Kidney (tissue), 14 donors: Measurements from ENCODE around the gene PDE1C. TPM values are rescaled to one million over a fixed set of nuclear protein-coding genes. Genes with fewer than 3 reads are reported as not detected.

Experiments
- DNase-seq, 5 donors: peaks; one replicate each; pipeline ENCODE4 v3.0.0-alpha.2; 2013 to 2020
- FAIRE-seq: peaks from 2 replicates; lab custom pipeline; 2012; peaks lifted over from hg19 to GRCh38; lab: Jason Lieb, UNC
- H3K27ac ChIP-seq, 2 donors: one replicate each; pipeline ENCODE4 v1.7.0; 2013; ENCODE audit warnings: low read depth in 2 of 2, low read length in 2 of 2, inconsistent platforms in 1 of 2
- H3K27me3 ChIP-seq: one replicate; pipeline ENCODE4 v1.7.1; 2013; ENCODE audit warnings: low read length, inconsistent platforms; ENCODE audit not compliant: control insufficient read depth, insufficient read depth
- H3K36me3 ChIP-seq, 3 donors: one replicate each; pipeline versions ENCODE4 v1.7.0 to v1.7.1; 2013; ENCODE audit warnings: low read length in 3 of 3, control low read depth in 1 of 3, inconsistent platforms in 1 of 3; ENCODE audit not compliant: insufficient read depth in 3 of 3, control insufficient read depth in 2 of 3
- H3K4me1 ChIP-seq, 3 donors: one replicate each; pipeline versions ENCODE4 v1.7.0 to v1.7.1; 2013; ENCODE audit warnings: low read length in 3 of 3, inconsistent platforms in 1 of 3, low read depth in 1 of 3; ENCODE audit not compliant: control insufficient read depth in 2 of 3, insufficient read depth in 2 of 3
- H3K4me3 ChIP-seq, 3 donors: one replicate each; pipeline versions ENCODE4 v1.7.0 to v1.8.1; 2013; ENCODE audit warnings: low read length in 3 of 3, control low read depth in 1 of 3, inconsistent platforms in 1 of 3
- H3K9ac ChIP-seq, 3 donors: one replicate each; pipeline versions ENCODE4 v1.7.0 to v1.7.1; 2013; ENCODE audit warnings: low read length in 3 of 3, control low read depth in 1 of 3, inconsistent platforms in 1 of 3
- H3K9me3 ChIP-seq, 3 donors: one replicate each; pipeline versions ENCODE4 v1.7.0 to v1.7.1; 2013; ENCODE audit warnings: low read length in 3 of 3, control low read depth in 1 of 3, inconsistent platforms in 1 of 3; ENCODE audit not compliant: control insufficient read depth in 2 of 3, insufficient read depth in 1 of 3
- CTCF ChIP-seq: IDR thresholded peaks from 3 replicates; pipeline ENCODE4 v1.5.1; 2012; ENCODE audit warnings: mild to moderate bottlenecking, moderate library complexity, borderline replicate concordance; ENCODE audit not compliant: insufficient read depth; ENCODE audit errors: extremely low read depth
- intact Hi-C: fragments of 100-400 bp; cut with DNase I; formaldehyde crosslinking; loops from one replicate; pipeline ENCODE4 v1.11.1; 2022
- polyA plus RNA-seq: library from polyadenylated mRNA; stranded (reverse); fragments of 350-450 nt; fragmentation: Illumina TruSeq; extraction: RNeasy Lipid Tissue Mini Kit (QIAGEN cat#74804); gene quantifications from one replicate; pipeline ENCODE4 v1.2.3, GENCODE V29; 2014; ENCODE audit warnings: low read depth, low replicate concordance; ENCODE audit not compliant: insufficient read depth
- total RNA-seq: library from RNA; stranded (reverse); fragmentation: NEBNext Ultra II Directional; extraction: Animal tissue kit (Norgen Biotek cat#: 25700); gene quantifications from one replicate; pipeline ENCODE4 v1.2.1, GENCODE V29; 2021
- donor health status: control.
- donor health status: control.
- donor health status: control.
- donor health status: control.
- donor health status: control.
- donor health status: DM: yes; HTN: yes; CAD: no.
- donor health status: Normal renal cell carcinoma (clear cell type).

The PDE1C gene
- total and polyA plus RNA-seq, 2 donors from 2014 or later = 3.3 to 5.5 TPM

DNA sequence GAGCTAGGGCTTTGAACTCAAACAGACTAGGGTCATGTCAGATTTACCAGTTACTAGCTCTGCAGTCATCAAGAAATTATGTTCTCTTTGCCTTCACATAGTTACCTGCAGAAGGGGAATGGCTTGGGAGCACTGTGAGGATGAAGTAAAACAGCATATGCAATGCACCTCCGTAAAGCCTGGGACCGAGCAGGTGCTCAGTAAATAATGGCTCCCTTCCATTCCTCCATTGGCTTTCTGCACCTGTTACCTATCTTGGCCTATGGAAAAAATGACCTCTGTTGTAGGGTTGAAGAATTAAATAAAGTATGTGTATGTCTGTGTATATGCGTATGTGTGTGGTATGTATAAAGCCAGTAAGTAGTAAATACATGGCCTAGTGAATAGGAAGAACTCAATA lies 78.8 kb downstream of the PDE1C start:
- Histone ChIP-seq H3K4me1 (no peaks in the 10 kb centered on the region), H3K27me3 (no peaks in the 10 kb centered on the region), H3K36me3 (no peaks in the 10 kb centered on the region), H3K27ac (no peak overlapping the region), H3K9me3 (no peaks in the 10 kb centered on the region), H3K9ac (no peak overlapping the region), H3K4me3 (no peak overlapping the region)
- TF ChIP-seq CTCF = no peak
- FAIRE-seq (no peak), DNase-seq (no peak)
- intact Hi-C loops = no loop called here

- H3K27me3 ChIP-seq = no peaks in the 10 kb centered on the region
- no peak overlapping the region for H3K9ac ChIP-seq
- no peak overlapping the region for H3K27ac ChIP-seq
- H3K9me3 ChIP-seq = no peaks in the 10 kb centered on the region
- H3K4me1 ChIP-seq = no peaks in the 10 kb centered on the region
- intact Hi-C loops = no loop called here
- no peak for FAIRE-seq
- H3K4me3 ChIP-seq = no peak overlapping the region
- no peak for DNase-seq
- no peaks in the 10 kb centered on the region for H3K36me3 ChIP-seq
- TF ChIP-seq CTCF = no peak
These were observed 83.2 kb downstream of the PDE1C start for GRCh38 chr7:31986878-31987518.

GRCh38 chr7:31982962-31983361 lies 87.2 kb downstream of the PDE1C start:
- no peak for DNase-seq
- intact Hi-C loops = no loop called here
- no peak for TF ChIP-seq CTCF
- Histone ChIP-seq H3K27me3 (no peaks in the 10 kb centered on the region), H3K4me3 (no peak overlapping the region), H3K4me1 (no peaks in the 10 kb centered on the region), H3K36me3 (no peaks in the 10 kb centered on the region), H3K9ac (no peak overlapping the region), H3K27ac (no peak overlapping the region), H3K9me3 (no peaks in the 10 kb centered on the region)
- no peak for FAIRE-seq
